Measurements from ENCODE around the gene PMPCA.

GRCh38 chr9:136464241-136464640 is 53.8 kb downstream of the PMPCA start:
- TF ChIP-seq, protein P1, sequence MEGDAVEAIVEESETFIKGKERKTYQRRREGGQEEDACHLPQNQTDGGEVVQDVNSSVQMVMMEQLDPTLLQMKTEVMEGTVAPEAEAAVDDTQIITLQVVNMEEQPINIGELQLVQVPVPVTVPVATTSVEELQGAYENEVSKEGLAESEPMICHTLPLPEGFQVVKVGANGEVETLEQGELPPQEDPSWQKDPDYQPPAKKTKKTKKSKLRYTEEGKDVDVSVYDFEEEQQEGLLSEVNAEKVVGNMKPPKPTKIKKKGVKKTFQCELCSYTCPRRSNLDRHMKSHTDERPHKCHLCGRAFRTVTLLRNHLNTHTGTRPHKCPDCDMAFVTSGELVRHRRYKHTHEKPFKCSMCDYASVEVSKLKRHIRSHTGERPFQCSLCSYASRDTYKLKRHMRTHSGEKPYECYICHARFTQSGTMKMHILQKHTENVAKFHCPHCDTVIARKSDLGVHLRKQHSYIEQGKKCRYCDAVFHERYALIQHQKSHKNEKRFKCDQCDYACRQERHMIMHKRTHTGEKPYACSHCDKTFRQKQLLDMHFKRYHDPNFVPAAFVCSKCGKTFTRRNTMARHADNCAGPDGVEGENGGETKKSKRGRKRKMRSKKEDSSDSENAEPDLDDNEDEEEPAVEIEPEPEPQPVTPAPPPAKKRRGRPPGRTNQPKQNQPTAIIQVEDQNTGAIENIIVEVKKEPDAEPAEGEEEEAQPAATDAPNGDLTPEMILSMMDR (IDR thresholded peaks at IDR 0.05; ENCODE audit: low read depth, low read length): no peak
- no peak for TF ChIP-seq EZH2phosphoT487 (IDR thresholded peaks at IDR 0.05; ENCODE audit: low read depth)

All from OCI-LY3 (cell line).